HG03520 (cell line): ENCODE measurements around the gene DPF1.

Source experiments
- ATAC-seq: cut with Tn5 transposase; IDR thresholded peaks from one replicate; pipeline ENCODE4 v1.9.1; 2021; ENCODE audit warnings: mild to moderate bottlenecking, moderate library complexity; ENCODE audit not compliant: unreplicated experiment

Gene DPF1

DNA sequence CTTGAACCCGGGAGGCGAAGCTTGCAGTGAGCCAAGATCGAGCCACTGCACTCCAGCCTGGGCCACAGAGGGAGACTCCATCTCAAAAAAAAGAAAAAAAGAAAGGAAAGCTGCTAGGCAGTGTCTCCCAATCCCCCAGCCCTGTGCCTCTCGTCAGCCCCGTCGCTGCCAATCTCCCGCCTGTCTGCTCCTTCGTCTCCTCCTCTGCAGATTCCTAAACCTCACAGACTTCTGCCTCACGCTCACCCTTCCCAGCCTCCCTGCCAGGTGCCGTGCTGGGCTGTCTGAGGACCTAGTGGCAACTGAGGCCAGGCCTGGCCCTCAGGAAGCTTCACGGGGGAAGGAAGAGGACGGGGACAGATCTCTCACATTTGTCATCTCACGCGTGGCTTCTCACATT is 21.5 kb downstream of the DPF1 start:
- ATAC-seq = no peak

DNA sequence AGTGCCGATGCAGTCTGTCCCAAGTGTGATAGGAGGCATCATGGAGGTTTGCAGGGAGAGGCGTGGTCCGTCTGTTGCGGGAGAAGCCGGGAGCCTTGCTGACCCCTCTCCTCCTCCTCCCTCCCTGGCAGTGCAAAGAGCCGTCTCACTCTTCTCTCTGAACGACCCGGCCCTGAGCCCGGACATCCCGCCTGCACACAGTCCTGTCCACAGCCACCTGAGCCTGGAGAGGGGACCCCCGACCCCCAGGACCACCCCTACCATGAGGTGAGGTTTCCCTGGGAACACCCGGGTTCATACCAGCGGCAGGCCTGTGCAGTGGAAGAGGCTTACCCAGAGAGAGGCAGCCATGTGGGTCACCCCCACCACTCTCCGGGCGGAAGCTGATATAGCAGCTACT is 22.3 kb downstream of the DPF1 start:
- ATAC-seq = no peak

DNA sequence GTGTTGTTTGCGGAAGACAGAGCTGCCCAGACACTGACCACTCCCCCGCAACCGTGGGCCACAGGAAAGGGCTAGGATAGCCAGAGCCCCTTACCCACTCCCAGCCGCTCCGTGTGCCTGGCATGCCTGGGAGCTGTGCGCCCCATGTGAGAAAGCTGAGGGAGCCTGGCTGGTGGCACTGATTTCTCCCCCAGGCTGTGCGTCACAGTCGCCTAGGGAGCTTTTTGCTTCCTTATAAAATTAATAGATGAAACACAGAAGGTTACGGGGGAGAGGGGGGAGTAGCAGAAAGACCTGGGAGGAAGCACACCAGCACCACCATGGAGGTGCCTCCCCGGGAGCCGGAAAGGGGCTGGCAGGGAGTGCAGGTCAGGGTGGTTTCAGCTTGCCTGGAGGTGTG is 24.7 kb downstream of the DPF1 start:
- ATAC-seq = no peak

- no peak for ATAC-seq
These were observed 25.9 kb downstream of the DPF1 start for GRCh38 chr19:38197937-38198704.

- ATAC-seq = no peak
These were observed 26.9 kb downstream of the DPF1 start for GRCh38 chr19:38196948-38197656.

DNA sequence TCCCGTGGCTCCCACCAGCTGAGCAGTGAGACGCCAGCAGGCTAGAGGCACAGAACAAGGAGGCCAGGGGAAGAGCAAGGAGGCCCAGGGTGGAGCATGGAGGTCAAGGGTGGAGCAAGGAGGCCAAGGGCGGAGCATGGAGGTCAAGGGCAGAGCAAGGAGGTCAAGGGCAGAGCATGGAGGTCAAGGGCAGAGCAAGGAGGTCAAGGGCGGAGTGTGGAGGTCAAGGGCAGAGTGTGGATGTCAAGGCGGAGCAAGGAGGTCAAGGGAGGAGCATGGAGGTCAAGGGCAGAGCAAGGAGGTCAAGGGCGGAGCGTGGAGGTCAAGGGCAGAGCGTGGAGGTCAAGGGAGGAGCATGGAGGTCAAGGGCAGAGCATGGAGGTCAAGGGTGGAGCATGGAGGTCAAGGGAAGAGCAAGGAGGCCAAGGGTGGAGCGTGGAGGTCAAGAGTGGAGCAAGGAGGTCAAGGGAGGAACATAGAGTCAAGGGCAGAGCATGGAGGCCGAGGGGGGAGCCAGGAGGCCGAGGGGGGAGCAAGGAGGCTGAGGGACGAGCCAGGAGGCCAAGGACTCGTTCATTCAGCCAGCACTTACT is 27.7 kb downstream of the DPF1 start:
- no peak for ATAC-seq

GRCh38 chr19:38195237-38195636 is 28.8 kb downstream of the DPF1 start:
- no peak for ATAC-seq

- ATAC-seq = no peak
These were observed 29.8 kb downstream of the DPF1 start for GRCh38 chr19:38194061-38194701.

GRCh38 chr19:38193445-38193844 is 30.6 kb downstream of the DPF1 start:
- ATAC-seq = no peak

GRCh38 chr19:38191747-38192146 is 32.3 kb downstream of the DPF1 start:
- ATAC-seq = no peak

DNA sequence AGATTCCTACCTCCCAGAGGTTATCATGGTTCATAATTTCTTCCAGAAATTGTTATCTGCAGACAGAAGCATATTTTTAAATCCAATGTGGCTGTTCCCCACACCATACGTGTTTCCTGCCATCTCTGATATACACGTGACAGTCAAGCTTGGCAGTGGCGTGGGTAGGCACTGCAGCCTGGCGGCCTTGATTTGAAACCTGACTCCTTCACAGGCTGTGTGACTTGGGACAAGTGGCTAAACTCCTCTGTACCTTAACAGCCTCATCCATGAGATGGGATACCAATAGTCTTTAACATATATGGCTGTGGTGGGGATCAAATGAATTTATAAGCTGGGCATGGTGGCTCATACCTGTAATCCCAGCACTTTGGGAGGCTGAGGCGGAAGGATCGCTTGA is 33.2 kb downstream of the DPF1 start:
- ATAC-seq = no peak

GRCh38 chr19:38190061-38190460 is 34.0 kb downstream of the DPF1 start:
- no peak for ATAC-seq

DNA sequence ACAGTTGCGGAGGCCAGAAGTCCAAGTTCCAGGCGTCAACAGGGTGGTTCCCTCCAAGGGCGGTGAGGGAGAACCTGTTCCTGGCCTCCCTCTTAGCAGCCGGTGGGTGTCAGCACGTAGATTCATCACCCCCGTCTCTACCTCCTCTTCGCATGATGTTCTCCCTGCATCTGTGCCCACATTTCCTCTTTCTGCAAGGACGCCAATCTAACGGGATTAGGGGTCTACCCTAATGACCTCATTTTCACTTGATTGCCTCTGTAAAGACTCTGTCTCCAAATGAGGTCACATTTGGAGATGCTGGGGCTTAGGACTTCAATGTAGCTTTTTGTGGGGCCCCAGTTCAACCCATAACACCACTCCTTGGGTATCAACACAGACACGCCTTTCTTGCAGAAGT is 38.5 kb downstream of the DPF1 start:
- no peak for ATAC-seq

DNA sequence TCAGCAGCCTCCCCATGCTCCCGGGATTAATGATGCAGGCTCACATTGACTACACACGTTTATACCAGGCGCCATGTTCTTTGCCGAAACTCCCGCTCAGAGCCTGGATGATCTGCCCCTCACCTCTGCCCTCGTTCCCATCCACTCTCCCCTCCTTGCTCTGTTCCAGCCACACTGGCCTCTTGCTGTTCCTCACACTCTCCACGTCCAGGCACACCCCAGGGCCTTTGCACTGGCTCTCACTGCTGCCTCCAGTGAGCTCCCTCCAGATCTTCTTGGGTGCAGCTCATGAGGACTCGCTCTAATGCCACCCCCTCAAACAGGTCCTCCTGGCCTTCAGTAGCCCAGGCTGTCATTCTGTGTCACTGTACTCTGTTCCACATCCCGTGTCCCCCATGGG is 39.2 kb downstream of the DPF1 start:
- ATAC-seq = no peak

DNA sequence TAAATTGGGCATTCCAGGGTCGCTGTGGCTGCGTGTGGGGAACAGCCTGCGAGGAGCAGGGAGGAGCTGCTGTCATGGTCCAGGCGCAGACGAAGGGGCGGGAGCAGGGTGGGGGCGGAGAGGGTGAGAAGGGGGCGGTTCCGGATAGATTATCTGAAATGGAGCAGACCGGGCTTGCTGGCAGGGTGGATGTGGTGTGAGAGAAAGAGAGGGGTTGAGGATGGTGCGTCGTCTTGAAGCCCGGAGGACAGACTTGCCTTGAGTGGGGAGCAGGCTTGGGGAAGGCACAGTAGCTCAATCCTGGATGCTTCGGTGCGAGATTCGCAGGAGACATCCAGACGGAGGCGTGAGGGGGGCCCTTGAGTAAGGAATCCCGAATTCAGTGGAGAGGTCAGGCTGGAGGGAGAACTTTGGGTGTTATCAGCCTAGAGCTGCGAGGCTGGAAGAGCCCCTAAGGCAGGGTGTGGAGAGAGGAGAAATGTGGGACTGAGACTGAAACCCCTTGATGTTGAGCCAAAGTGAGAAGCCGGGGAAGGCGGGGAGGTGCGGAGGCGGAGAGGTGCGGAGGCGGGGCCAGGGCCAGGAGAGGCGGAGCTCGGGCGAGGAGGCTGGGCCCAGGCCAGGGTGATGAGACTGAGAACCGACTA is 40.6 kb downstream of the DPF1 start:
- ATAC-seq = no peak

DNA sequence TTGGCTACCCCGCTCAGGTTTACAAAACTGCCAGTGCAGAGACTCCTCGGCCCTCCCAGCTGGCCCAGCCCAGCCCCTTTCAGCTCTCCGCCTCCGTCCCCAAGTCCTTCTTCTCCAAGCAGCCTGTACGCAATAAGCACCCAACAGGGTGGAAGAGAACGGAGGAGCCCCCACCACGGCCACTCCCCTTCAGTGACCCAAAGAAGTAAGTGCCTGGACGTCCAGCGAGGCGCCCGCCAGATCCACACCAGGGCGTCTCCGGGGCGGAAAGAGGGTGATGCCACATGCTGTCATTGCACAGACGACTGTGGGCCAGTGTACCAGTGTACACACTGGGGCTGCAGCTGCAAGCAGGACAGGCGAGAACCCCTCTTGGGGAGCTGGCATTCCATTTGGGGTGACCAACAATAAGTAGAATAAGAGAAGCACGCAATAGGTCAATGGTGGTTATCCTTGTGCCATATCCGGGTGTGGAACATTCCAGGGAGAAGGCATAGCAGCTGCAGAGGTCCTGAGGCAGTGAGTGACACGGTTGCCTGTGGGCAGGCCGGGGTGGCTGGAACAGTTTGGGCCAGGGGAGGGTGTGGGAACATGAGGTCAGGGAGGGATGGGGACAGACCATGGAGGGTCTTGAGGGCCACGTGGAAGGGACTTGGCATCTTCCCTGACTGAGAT is 41.3 kb downstream of the DPF1 start:
- no peak for ATAC-seq

DNA sequence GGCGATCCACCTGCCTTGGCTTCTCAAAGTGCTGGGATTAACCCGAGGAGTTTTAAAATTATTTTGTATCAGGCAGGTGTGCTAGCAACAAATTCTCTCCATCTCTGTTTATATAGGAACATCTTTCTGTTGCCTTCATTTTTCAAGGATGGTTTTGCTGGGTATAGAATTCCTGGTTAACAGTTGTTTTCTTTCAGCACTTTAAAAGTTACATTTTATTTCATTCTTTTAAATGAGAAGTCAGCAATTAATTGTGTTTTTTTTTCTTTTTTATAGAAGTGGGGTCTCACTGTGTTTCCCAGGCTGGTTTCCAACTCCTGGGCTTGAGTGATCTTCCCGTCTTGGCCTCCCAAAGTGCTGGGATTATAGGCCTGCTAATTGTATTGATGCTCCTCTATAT is 44.0 kb downstream of the DPF1 start:
- ATAC-seq = no peak

- ATAC-seq = no peak
These were observed 48.6 kb downstream of the DPF1 start for GRCh38 chr19:38175422-38175821.

DNA sequence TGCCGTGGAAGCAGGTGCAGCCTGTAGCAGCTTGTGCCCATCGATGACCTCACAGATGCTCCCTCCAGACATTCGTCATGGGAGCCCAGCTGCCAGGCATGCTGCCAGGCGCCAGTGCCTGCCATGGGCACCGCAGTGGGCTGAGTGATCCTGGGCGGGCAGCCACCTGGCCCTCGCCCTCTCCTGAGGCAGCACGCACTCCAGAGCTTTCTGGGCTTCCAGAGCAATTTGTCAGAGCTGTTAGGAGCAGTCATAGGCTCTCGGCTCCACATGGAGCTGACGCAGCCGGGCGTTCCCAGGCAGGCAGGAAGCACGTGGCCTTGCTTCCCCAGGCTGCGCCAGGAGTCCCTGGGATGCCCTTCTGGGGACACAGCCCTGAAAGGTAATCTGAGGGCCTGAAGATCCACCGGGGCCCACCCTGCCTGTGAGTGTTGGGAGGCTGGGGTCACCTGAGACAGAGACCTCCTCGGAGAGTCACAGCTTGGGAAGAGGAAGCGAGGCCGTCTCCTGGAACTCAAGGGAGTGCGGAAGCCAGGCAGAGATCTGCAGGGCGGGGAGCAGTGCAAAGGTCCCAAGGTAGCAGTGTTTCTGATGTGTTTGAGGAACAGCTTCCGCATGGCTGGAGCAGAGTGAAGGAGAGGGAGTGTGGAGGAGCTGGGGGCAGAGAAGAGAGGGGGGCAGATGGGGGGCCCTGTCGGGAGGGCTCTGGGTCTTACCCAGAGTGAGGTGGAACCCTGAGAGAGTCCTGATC is 50.6 kb downstream of the DPF1 start:
- no peak for ATAC-seq

- no peak for ATAC-seq
These were observed 52.0 kb downstream of the DPF1 start for GRCh38 chr19:38172001-38172400.
